ENCODE measurements around the gene PDE9A. TPM values are rescaled to one million over a fixed set of nuclear protein-coding genes. Genes with fewer than 3 reads are reported as not detected.

Gene PDE9A
- total RNA-seq = 1 to 10 TPM; 6.9 to 9.2 TPM
- 1 to 10 TPM; 2.2 to 3.7 TPM for polyA plus RNA-seq

GRCh38 chr21:42653231-42654061 lies at the start of gene PDE9A:
Gene PDE9A (plus strand): TSS chr21:42653621. CDS start chr21:42653815, 194 bp downstream.
- POLR2A ChIA-PET (ENCODE audit: partially characterized antibody) = interaction anchor here (0.6 to 1.4 kb wide), 5 partner anchors 31 to 166 kb away, joined by 3 to 4 read pairs (median 4); no protein-coding TSS in a partner anchor
- DNase-seq = peak in 3 of 5 donors; percentile 22 to 40 (median 39)

GRCh38 chr21:42607102-42607501 lies 46.3 kb upstream of the PDE9A start:
- H3K36me3 Mint-ChIP-seq = peaks cover 0 to 4% of the 10 kb centered on the region in 2 donors
- H3K27me3 ChIP-seq (ENCODE audit: insufficient read depth, low read length) = no peaks in the 10 kb centered on the region
- peaks cover 0 to 9% (median 4%) of the 10 kb centered on the region in 4 donors for H3K4me1 Mint-ChIP-seq
- H3K36me3 ChIP-seq (ENCODE audit: insufficient read depth, low read length) = no peaks in the 10 kb centered on the region
- no peak overlapping the region for H3K4me3 Mint-ChIP-seq
- intact Hi-C loops (cut with micrococcal nuclease) = no loop called here
- H3K27ac Mint-ChIP-seq = peak overlapping the region in 1 of 7 donors; percentile 44
- no peaks in the 10 kb centered on the region for H3K9me3 ChIP-seq (ENCODE audit: control insufficient read depth in 1 of 2, low read length in 2 of 2)
- no peak overlapping the region for H3K27ac ChIP-seq (ENCODE audit: low read depth, low read length)
- H3K4me1 ChIP-seq (ENCODE audit: insufficient read depth, low read length) = no peaks in the 10 kb centered on the region
- peaks cover 2 to 32% (median 17%) of the 10 kb centered on the region in 8 donors for H3K9me3 Mint-ChIP-seq
- H3K4me3 ChIP-seq (ENCODE audit: low read length in 2 of 2) = no peak overlapping the region
- CTCF ChIA-PET (ENCODE audit: partially characterized antibody) = no interaction called here
- POLR2A ChIA-PET (ENCODE audit: partially characterized antibody) = no interaction called here
- DNase-seq = no peak
- H3K27me3 Mint-ChIP-seq = peaks cover 3% of the 10 kb centered on the region in 2 donors

More at GRCh38 chr21:42653231-42654061, at the start of gene PDE9A:
- intact Hi-C loops (cut with micrococcal nuclease) = loop anchor here (1.0 kb wide), 2 partner anchors 165 to 180 kb away; no protein-coding TSS in a partner anchor
- CTCF ChIA-PET (ENCODE audit: partially characterized antibody) = interaction anchor here (1.2 to 4.3 kb wide), 3 partner anchors 60 to 165 kb away, joined by 3 to 34 read pairs (median 6); no protein-coding TSS in a partner anchor
- Mint-ChIP-seq H3K9me3 (no peaks in the 10 kb centered on the region), H3K27me3 (peaks cover 4 to 5% of the 10 kb centered on the region in 2 donors), H3K36me3 (no peaks in the 10 kb centered on the region), H3K27ac (peak within 1 kb of the TSS; percentile 15 to 61 (median 46)), H3K4me1 (peaks cover 7 to 39% (median 14%) of the 10 kb centered on the region in 4 donors), H3K4me3 (peak within 1 kb of the TSS; percentile 73 to 93 (median 80))
- Histone ChIP-seq H3K4me1 (ENCODE audit: insufficient read depth, low read length) (peaks cover 20% of the 10 kb centered on the region), H3K27ac (ENCODE audit: low read depth, low read length) (peak within 1 kb of the TSS; percentile 4), H3K9me3 (ENCODE audit: control insufficient read depth in 1 of 2, low read length in 2 of 2) (no peaks in the 10 kb centered on the region), H3K4me3 (ENCODE audit: low read length in 2 of 2) (peak within 1 kb of the TSS in 1 of 2 donors; percentile 35), H3K36me3 (ENCODE audit: insufficient read depth, low read length) (no peaks in the 10 kb centered on the region), H3K27me3 (ENCODE audit: insufficient read depth, low read length) (peaks cover 12% of the 10 kb centered on the region)

DNA sequence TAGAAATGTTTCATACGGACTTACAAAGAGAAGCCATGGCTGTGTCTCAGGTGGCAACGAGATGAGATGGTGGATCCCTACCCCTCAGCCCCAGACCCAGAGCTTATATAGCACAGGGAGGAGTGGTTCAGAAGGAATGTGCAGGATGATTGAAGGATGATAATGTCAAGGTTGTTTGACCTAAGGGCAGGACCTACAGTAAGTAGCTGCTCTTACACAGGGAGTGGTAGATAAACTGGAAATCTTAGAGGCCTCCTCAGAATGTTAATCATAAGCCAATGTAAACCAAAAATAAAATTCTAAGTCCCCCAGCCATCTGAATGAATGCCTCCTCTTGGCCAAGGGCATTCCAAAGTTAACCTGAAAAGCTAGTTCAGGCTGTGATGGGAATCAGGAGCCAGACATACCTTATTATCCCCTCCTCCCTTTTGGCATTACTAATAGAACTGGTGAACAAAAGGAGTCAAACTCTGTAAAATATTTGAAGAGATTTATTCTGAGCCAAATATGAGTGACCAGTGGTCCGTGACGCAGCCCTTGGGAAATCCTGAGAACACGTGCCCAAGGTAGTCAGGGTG lies 45.8 kb upstream of the PDE9A start:
- Histone ChIP-seq H3K4me1 (ENCODE audit: insufficient read depth, low read length) (no peaks in the 10 kb centered on the region), H3K36me3 (ENCODE audit: insufficient read depth, low read length) (no peaks in the 10 kb centered on the region), H3K9me3 (ENCODE audit: control insufficient read depth in 1 of 2, low read length in 2 of 2) (no peaks in the 10 kb centered on the region), H3K4me3 (ENCODE audit: low read length in 2 of 2) (no peak overlapping the region), H3K27ac (ENCODE audit: low read depth, low read length) (no peak overlapping the region), H3K27me3 (ENCODE audit: insufficient read depth, low read length) (no peaks in the 10 kb centered on the region)
- Mint-ChIP-seq H3K4me3 (peak overlapping the region in 1 of 8 donors; percentile 14), H3K27me3 (peaks cover 3% of the 10 kb centered on the region in 2 donors), H3K36me3 (peaks cover 0 to 4% of the 10 kb centered on the region in 2 donors), H3K4me1 (peaks cover 0 to 9% (median 4%) of the 10 kb centered on the region in 4 donors), H3K27ac (peak overlapping the region in 1 of 7 donors; percentile 44), H3K9me3 (peaks cover 2 to 37% (median 21%) of the 10 kb centered on the region in 8 donors)
- POLR2A ChIA-PET (ENCODE audit: partially characterized antibody) = no interaction called here
- no peak for DNase-seq
- CTCF ChIA-PET (ENCODE audit: partially characterized antibody) = no interaction called here
- intact Hi-C loops (cut with micrococcal nuclease) = no loop called here

- Mint-ChIP-seq H3K4me3 (no peak overlapping the region), H3K9me3 (peaks cover 2 to 35% (median 21%) of the 10 kb centered on the region in 8 donors), H3K36me3 (peaks cover 0 to 4% of the 10 kb centered on the region in 2 donors), H3K27ac (no peak overlapping the region), H3K4me1 (peaks cover 0 to 12% (median 6%) of the 10 kb centered on the region in 4 donors), H3K27me3 (no peaks in the 10 kb centered on the region)
- Histone ChIP-seq H3K27ac (ENCODE audit: low read depth, low read length) (no peak overlapping the region), H3K27me3 (ENCODE audit: insufficient read depth, low read length) (no peaks in the 10 kb centered on the region), H3K4me3 (ENCODE audit: low read length in 2 of 2) (no peak overlapping the region), H3K4me1 (ENCODE audit: insufficient read depth, low read length) (no peaks in the 10 kb centered on the region), H3K9me3 (ENCODE audit: control insufficient read depth in 1 of 2, low read length in 2 of 2) (no peaks in the 10 kb centered on the region), H3K36me3 (ENCODE audit: insufficient read depth, low read length) (no peaks in the 10 kb centered on the region)
- intact Hi-C loops (cut with micrococcal nuclease) = no loop called here
- DNase-seq = no peak
- ChIA-PET CTCF (ENCODE audit: partially characterized antibody) (no interaction called here), POLR2A (ENCODE audit: partially characterized antibody) (no interaction called here)
These were observed 45.0 kb upstream of the PDE9A start for GRCh38 chr21:42608446-42608845.

DNA sequence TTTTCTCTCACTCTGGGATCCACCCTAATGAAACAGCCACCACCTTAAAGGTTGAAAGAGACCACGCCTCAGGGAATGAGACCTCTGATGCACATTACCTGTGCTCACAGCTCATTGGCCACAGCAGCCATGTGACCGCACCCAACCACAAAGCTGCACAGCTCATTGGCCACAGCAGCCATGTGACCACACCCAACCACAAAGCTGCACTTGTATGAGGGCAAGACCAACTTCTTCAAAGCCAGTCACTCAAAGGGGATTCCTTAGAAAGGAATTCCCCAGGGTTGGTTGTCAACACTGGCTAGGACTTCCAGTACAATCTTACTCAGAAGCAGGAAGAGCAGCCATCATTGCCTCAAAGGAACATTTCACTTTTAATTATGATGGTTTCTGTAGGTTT lies 43.6 kb upstream of the PDE9A start:
- H3K27me3 Mint-ChIP-seq = no peaks in the 10 kb centered on the region
- Histone ChIP-seq H3K9me3 (ENCODE audit: control insufficient read depth in 1 of 2, low read length in 2 of 2) (no peaks in the 10 kb centered on the region), H3K4me1 (ENCODE audit: insufficient read depth, low read length) (peaks cover 13% of the 10 kb centered on the region), H3K4me3 (ENCODE audit: low read length in 2 of 2) (no peak overlapping the region), H3K27ac (ENCODE audit: low read depth, low read length) (no peak overlapping the region), H3K27me3 (ENCODE audit: insufficient read depth, low read length) (no peaks in the 10 kb centered on the region), H3K36me3 (ENCODE audit: insufficient read depth, low read length) (no peaks in the 10 kb centered on the region)
- CTCF ChIA-PET (ENCODE audit: partially characterized antibody) = no interaction called here
- H3K9me3 Mint-ChIP-seq = peaks cover 2 to 29% (median 16%) of the 10 kb centered on the region in 8 donors
- peaks cover 0 to 14% (median 13%) of the 10 kb centered on the region in 4 donors for H3K4me1 Mint-ChIP-seq
- no peak overlapping the region for H3K4me3 Mint-ChIP-seq
- H3K27ac Mint-ChIP-seq = peak overlapping the region in 3 of 7 donors; percentile 17 to 57 (median 52)
- intact Hi-C loops (cut with micrococcal nuclease) = no loop called here
- DNase-seq = peak; percentile 12 to 72 (median 35)
- peaks cover 0 to 4% of the 10 kb centered on the region in 2 donors for H3K36me3 Mint-ChIP-seq
- POLR2A ChIA-PET (ENCODE audit: partially characterized antibody) = no interaction called here

- H3K4me1 ChIP-seq (ENCODE audit: insufficient read depth, low read length) = peaks cover 34% of the 10 kb centered on the region
- peaks cover 0 to 16% (median 13%) of the 10 kb centered on the region in 4 donors for H3K4me1 Mint-ChIP-seq
- no peak overlapping the region for H3K27ac ChIP-seq (ENCODE audit: low read depth, low read length)
- ChIA-PET POLR2A (ENCODE audit: partially characterized antibody) (no interaction called here), CTCF (ENCODE audit: partially characterized antibody) (no interaction called here)
- no peaks in the 10 kb centered on the region for H3K27me3 Mint-ChIP-seq
- no peaks in the 10 kb centered on the region for H3K36me3 Mint-ChIP-seq
- no peak overlapping the region for H3K4me3 ChIP-seq (ENCODE audit: low read length in 2 of 2)
- H3K9me3 Mint-ChIP-seq = peaks cover 0 to 16% (median 6%) of the 10 kb centered on the region in 8 donors
- H3K9me3 ChIP-seq (ENCODE audit: control insufficient read depth in 1 of 2, low read length in 2 of 2) = no peaks in the 10 kb centered on the region
- no peak for DNase-seq
- H3K36me3 ChIP-seq (ENCODE audit: insufficient read depth, low read length) = no peaks in the 10 kb centered on the region
- no peak overlapping the region for H3K27ac Mint-ChIP-seq
- H3K4me3 Mint-ChIP-seq = no peak overlapping the region
- intact Hi-C loops (cut with micrococcal nuclease) = no loop called here
- no peaks in the 10 kb centered on the region for H3K27me3 ChIP-seq (ENCODE audit: insufficient read depth, low read length)
These were observed 41.6 kb upstream of the PDE9A start for GRCh38 chr21:42611852-42612251.

- POLR2A ChIA-PET (ENCODE audit: partially characterized antibody) = no interaction called here
- Mint-ChIP-seq H3K27ac (no peak overlapping the region), H3K4me3 (peak overlapping the region in 1 of 8 donors; percentile 28), H3K36me3 (no peaks in the 10 kb centered on the region), H3K4me1 (peaks cover 0 to 17% (median 13%) of the 10 kb centered on the region in 4 donors), H3K27me3 (no peaks in the 10 kb centered on the region), H3K9me3 (peaks cover 0 to 16% (median 5%) of the 10 kb centered on the region in 8 donors)
- Histone ChIP-seq H3K27ac (ENCODE audit: low read depth, low read length) (no peak overlapping the region), H3K4me1 (ENCODE audit: insufficient read depth, low read length) (peaks cover 35% of the 10 kb centered on the region), H3K4me3 (ENCODE audit: low read length in 2 of 2) (no peak overlapping the region), H3K27me3 (ENCODE audit: insufficient read depth, low read length) (no peaks in the 10 kb centered on the region), H3K36me3 (ENCODE audit: insufficient read depth, low read length) (no peaks in the 10 kb centered on the region), H3K9me3 (ENCODE audit: control insufficient read depth in 1 of 2, low read length in 2 of 2) (no peaks in the 10 kb centered on the region)
- no peak for DNase-seq
- CTCF ChIA-PET (ENCODE audit: partially characterized antibody) = no interaction called here
- intact Hi-C loops (cut with micrococcal nuclease) = no loop called here
These were observed 41.0 kb upstream of the PDE9A start for GRCh38 chr21:42612390-42612789.
